ENCODE results near the gene PPY. TPM values are rescaled to one million over a fixed set of nuclear protein-coding genes. Genes with fewer than 3 reads are reported as not detected.
A peak's percentile ranks its signal among the peaks of the same experiment; 100 is the strongest.

The PPY gene
- total RNA-seq, 6 experiments from 2014 or later = not detected

DNA sequence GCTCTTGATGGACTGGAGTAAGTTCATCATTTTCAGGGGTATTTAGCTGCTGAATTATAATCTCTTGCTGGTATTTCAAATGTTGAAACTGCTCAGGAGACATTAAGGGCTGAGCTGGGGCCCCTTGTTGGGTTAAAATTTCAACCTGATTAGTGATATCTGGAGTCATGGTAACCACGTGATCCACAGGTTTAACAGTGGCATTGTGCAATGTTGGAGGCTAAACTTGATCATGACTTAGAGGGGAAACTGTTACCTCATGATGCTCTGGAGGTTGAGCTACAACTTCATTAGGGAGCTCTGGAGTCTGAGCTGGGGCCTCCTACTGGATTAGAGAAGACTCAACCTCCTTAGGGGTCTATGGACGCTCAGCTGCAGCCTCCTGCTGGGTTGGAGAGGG lies 17.7 kb downstream of the PPY start:
- Histone ChIP-seq H3K9me3 (no peaks in the 10 kb centered on the region), H3K27ac (no peak overlapping the region), H3K4me1 (peaks cover 0 to 4% (median 0%) of the 10 kb centered on the region in 4 donors), H3K36me3 (no peaks in the 10 kb centered on the region), H3K27me3 (peaks cover 0 to 5% of the 10 kb centered on the region in 2 donors), H3K4me3 (no peak overlapping the region)
- TF ChIP-seq POLR2A (IDR thresholded peaks at IDR 0.05) = no peak
- TF ChIP-seq, protein P1, sequence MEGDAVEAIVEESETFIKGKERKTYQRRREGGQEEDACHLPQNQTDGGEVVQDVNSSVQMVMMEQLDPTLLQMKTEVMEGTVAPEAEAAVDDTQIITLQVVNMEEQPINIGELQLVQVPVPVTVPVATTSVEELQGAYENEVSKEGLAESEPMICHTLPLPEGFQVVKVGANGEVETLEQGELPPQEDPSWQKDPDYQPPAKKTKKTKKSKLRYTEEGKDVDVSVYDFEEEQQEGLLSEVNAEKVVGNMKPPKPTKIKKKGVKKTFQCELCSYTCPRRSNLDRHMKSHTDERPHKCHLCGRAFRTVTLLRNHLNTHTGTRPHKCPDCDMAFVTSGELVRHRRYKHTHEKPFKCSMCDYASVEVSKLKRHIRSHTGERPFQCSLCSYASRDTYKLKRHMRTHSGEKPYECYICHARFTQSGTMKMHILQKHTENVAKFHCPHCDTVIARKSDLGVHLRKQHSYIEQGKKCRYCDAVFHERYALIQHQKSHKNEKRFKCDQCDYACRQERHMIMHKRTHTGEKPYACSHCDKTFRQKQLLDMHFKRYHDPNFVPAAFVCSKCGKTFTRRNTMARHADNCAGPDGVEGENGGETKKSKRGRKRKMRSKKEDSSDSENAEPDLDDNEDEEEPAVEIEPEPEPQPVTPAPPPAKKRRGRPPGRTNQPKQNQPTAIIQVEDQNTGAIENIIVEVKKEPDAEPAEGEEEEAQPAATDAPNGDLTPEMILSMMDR (IDR thresholded peaks at IDR 0.05) = no peak
- no peak for DNase-seq
- intact Hi-C loops (cut with DNase I) = no loop called here
- no peak for ATAC-seq
- WGBS (ENCODE audit: insufficient coverage, low coverage, low lambda C conversion rate, missing lambda C conversion rate) = 38% methylated on average over 1 of the region's 2 CpGs

DNA sequence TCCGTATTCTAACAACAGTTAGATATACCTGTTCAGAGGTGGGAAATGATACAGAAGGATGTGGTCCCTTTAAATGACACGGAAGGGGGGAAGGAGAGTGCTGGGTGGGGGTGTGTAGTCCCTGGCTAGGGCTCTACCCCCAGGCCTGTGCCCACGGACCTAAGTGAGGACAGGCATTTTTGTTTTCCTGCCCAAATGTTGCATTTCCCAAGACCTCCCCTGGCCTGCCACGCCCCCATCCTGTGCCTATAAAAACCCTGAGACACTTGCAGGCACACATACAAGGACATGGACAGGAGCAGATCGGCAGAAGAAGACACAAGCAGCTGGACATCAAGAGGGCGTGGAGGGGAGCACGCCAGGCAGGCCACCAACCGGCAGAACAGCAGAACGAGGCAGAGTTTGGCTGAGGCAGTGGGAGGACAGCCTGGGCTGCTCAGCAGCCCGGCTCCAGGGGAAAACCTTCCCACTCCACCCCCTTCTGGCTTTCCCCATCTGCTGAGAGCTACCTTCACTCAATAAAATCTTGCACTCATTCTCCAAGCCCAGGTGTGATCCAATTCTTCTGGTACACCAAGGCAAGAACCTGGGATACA lies 21.7 kb downstream of the PPY start:
- 83% methylated on average over 3 of the region's 10 CpGs for WGBS (ENCODE audit: insufficient coverage, low coverage, low lambda C conversion rate, missing lambda C conversion rate)
- ATAC-seq = no peak

DNA sequence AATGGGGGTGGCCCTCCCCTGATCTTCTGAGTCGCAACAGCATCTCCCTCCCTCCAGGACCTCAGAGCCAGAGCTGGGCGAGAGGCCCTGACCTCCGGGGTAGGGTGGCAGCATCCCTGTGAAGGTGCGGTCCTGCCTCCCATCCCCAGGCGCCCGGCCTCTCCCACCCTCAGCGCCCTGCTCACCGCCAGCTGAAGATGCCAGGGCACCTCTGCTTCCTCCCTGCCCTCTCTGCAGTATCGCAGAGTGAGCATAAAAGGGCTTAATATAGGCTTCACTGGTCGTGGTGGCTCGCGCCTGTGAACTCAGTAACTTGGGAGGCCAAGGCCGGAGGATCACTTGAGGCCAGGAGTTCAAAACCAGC lies 24.3 kb downstream of the PPY start:
- Histone ChIP-seq H3K4me1 (no peaks in the 10 kb centered on the region), H3K4me3 (peak overlapping the region in 1 of 3 donors; percentile 37), H3K27ac (no peak overlapping the region), H3K9me3 (no peaks in the 10 kb centered on the region), H3K27me3 (no peaks in the 10 kb centered on the region), H3K36me3 (no peaks in the 10 kb centered on the region)
- no peak for ATAC-seq
- TF ChIP-seq POLR2A (IDR thresholded peaks at IDR 0.05) = no peak
- TF ChIP-seq, protein P1 (IDR thresholded peaks at IDR 0.05) = no peak
- 53% methylated on average over 11 of the region's 13 CpGs for WGBS (ENCODE audit: insufficient coverage, low coverage, low lambda C conversion rate, missing lambda C conversion rate)
- no peak for DNase-seq
- intact Hi-C loops (cut with DNase I) = no loop called here

More for the DNA sequence above, 21.7 kb downstream of the PPY start:
- Histone ChIP-seq H3K4me3 (no peak overlapping the region), H3K27ac (no peak overlapping the region), H3K4me1 (no peaks in the 10 kb centered on the region), H3K36me3 (no peaks in the 10 kb centered on the region), H3K9me3 (no peaks in the 10 kb centered on the region), H3K27me3 (no peaks in the 10 kb centered on the region)
- DNase-seq = no peak
- intact Hi-C loops (cut with DNase I) = no loop called here
- TF ChIP-seq, protein P1 (IDR thresholded peaks at IDR 0.05) = no peak
- TF ChIP-seq POLR2A (IDR thresholded peaks at IDR 0.05) = no peak

DNA sequence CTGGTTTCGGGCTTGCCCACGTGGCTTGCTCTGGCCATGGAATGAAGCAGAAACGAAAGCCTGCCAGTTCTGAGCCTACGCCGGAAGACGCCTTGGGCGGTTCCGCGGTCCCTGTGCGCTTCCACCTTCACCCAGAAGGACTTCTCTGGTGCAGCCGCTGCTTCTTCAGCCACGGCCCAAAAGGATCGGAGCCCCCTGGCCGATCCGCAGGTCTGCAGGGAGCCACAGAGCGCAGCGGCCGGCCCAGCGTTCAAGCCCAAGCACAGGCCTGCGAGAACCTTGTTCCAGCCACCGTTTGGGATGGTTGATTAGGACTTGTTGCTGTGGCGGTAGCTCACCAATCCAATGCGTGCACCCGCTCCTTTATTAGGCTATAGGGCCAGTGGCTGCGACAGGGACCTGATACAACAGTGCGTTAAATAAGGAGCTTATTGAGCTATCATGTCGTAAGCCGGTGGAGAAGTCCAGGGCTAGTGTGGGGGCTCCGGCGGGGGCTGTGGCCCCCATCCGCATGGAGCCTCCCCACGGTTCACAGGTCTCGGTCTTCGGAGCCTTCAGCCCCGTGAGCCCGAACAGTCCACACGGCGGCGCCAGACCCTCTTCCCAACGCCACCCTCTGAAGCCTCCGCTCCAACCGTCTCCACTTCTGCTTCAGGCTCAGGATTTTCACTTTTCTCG lies 24.8 kb downstream of the PPY start:
- peak overlapping the region; percentile 12 to 37 (median 16) for H3K4me3 ChIP-seq
- no peaks in the 10 kb centered on the region for H3K9me3 ChIP-seq
- ATAC-seq (peak; percentile 75 to 85 (median 80)), DNase-seq (peak in 1 of 3 donors; percentile 57)
- TF ChIP-seq POLR2A (IDR thresholded peaks at IDR 0.05) = no peak
- TF ChIP-seq, protein P1 (IDR thresholded peaks at IDR 0.05) = peak; percentile 18 to 54 (median 52)
- H3K27me3 ChIP-seq = no peaks in the 10 kb centered on the region
- intact Hi-C loops (cut with DNase I) = no loop called here
- H3K27ac ChIP-seq = no peak overlapping the region
- no peaks in the 10 kb centered on the region for H3K4me1 ChIP-seq
- WGBS (ENCODE audit: insufficient coverage, low coverage, low lambda C conversion rate, missing lambda C conversion rate) = 21% methylated on average over 15 of the region's 43 CpGs
- no peaks in the 10 kb centered on the region for H3K36me3 ChIP-seq
